ENCODE measurements around the gene CCDC116. TPM values are rescaled to one million over a fixed set of nuclear protein-coding genes. Genes with fewer than 3 reads are reported as not detected.

Gene CCDC116
- total and polyA plus RNA-seq, 9 donors = 0.46 to 0.88 (median 0.67) TPM; not detected in 1

GRCh38 chr22:21669026-21669425 is 36.5 kb downstream of the CCDC116 start:
- intact Hi-C loops (cut with DNase I) = loop anchor here in 1 of 4 donors (10.0 kb wide), 1 partner anchor 64 kb away; no protein-coding TSS in a partner anchor
- DNase-seq = no peak
- WGBS, 3 donors = 82 to 89% (median 84%) methylated on average over 9 of the region's 9 CpGs
- Histone ChIP-seq H3K9me3 (no peaks in the 10 kb centered on the region), H3K27me3 (no peaks in the 10 kb centered on the region), H3K27ac (no peak overlapping the region), H3K36me3 (no peaks in the 10 kb centered on the region), H3K4me1 (ENCODE audit: insufficient read depth) (no peaks in the 10 kb centered on the region), H3K4me3 (no peak overlapping the region)
- TF ChIP-seq, protein P1, sequence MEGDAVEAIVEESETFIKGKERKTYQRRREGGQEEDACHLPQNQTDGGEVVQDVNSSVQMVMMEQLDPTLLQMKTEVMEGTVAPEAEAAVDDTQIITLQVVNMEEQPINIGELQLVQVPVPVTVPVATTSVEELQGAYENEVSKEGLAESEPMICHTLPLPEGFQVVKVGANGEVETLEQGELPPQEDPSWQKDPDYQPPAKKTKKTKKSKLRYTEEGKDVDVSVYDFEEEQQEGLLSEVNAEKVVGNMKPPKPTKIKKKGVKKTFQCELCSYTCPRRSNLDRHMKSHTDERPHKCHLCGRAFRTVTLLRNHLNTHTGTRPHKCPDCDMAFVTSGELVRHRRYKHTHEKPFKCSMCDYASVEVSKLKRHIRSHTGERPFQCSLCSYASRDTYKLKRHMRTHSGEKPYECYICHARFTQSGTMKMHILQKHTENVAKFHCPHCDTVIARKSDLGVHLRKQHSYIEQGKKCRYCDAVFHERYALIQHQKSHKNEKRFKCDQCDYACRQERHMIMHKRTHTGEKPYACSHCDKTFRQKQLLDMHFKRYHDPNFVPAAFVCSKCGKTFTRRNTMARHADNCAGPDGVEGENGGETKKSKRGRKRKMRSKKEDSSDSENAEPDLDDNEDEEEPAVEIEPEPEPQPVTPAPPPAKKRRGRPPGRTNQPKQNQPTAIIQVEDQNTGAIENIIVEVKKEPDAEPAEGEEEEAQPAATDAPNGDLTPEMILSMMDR (IDR thresholded peaks at IDR 0.05) = no peak
- TF ChIP-seq EP300 (IDR thresholded peaks at IDR 0.05) = no peak
- no peak for TF ChIP-seq POLR2A (IDR thresholded peaks at IDR 0.05)

DNA sequence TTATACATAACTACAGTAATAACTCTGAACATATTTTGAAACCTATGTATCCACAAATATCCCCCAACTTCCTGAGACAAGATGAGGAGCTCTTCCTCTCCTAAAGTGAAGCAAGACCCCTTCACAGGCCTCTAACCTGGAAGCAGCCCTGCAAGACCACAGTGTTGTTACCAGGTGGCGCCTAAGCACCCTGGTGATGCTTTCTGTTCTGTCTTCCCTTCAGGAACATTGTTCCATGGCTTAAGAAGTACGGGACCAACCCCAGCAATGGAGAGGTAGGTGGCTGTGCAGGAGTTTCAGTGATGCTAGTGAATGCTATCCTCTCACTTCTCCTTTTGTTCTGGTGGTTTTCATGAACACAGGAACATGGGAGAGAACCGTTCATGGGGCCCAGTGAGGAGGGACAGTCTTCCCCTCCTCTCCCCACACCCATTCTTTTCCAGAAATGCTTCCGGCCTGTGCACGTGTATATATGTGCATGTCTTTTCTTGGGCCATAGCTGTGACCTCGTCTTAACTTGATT is 39.6 kb downstream of the CCDC116 start:
- Histone ChIP-seq H3K27me3 (no peaks in the 10 kb centered on the region), H3K9me3 (no peaks in the 10 kb centered on the region), H3K36me3 (no peaks in the 10 kb centered on the region), H3K27ac (no peak overlapping the region), H3K4me1 (ENCODE audit: insufficient read depth) (no peaks in the 10 kb centered on the region), H3K4me3 (no peak overlapping the region)
- TF ChIP-seq, protein P1 (IDR thresholded peaks at IDR 0.05) = no peak
- no peak for TF ChIP-seq EP300 (IDR thresholded peaks at IDR 0.05)
- no peak for TF ChIP-seq POLR2A (IDR thresholded peaks at IDR 0.05)
- 80 to 85% (median 84%) methylated on average over 6 of the region's 6 CpGs for WGBS, 3 donors
- intact Hi-C loops (cut with DNase I) = no loop called here
- no peak for DNase-seq

- H3K4me3 ChIP-seq = no peak overlapping the region
- no peak for DNase-seq
- no peaks in the 10 kb centered on the region for H3K36me3 ChIP-seq
- no peaks in the 10 kb centered on the region for H3K9me3 ChIP-seq
- intact Hi-C loops (cut with DNase I) = no loop called here
- no peaks in the 10 kb centered on the region for H3K4me1 ChIP-seq (ENCODE audit: insufficient read depth)
- H3K27me3 ChIP-seq = no peaks in the 10 kb centered on the region
- no peak for TF ChIP-seq EP300 (IDR thresholded peaks at IDR 0.05)
- no peak for TF ChIP-seq POLR2A (IDR thresholded peaks at IDR 0.05)
- TF ChIP-seq, protein P1 (IDR thresholded peaks at IDR 0.05) = no peak
- 81 to 88% (median 85%) methylated on average over 12 of the region's 12 CpGs for WGBS, 3 donors
- H3K27ac ChIP-seq = no peak overlapping the region
These were observed 41.2 kb downstream of the CCDC116 start for GRCh38 chr22:21673534-21674321.

- intact Hi-C loops (cut with DNase I) = no loop called here
- WGBS, 3 donors = 93 to 95% (median 94%) methylated on average over 12 of the region's 12 CpGs
- no peaks in the 10 kb centered on the region for H3K4me1 ChIP-seq (ENCODE audit: insufficient read depth)
- no peaks in the 10 kb centered on the region for H3K36me3 ChIP-seq
- TF ChIP-seq EP300 (IDR thresholded peaks at IDR 0.05) (no peak), POLR2A (IDR thresholded peaks at IDR 0.05) (no peak)
- TF ChIP-seq, protein P1 (IDR thresholded peaks at IDR 0.05) = no peak
- DNase-seq = no peak
- no peak overlapping the region for H3K4me3 ChIP-seq
- H3K9me3 ChIP-seq = no peaks in the 10 kb centered on the region
- H3K27ac ChIP-seq = no peak overlapping the region
- no peaks in the 10 kb centered on the region for H3K27me3 ChIP-seq
These were observed 42.2 kb downstream of the CCDC116 start for GRCh38 chr22:21674638-21675245.
